ENCODE data around the gene GP2.
"Not testable (repeated sequence)": the region's sequence is repeated elsewhere in the genome, so short reads cannot be mapped to it uniquely, and the experiment has no call there.

The GP2 gene

DNA sequence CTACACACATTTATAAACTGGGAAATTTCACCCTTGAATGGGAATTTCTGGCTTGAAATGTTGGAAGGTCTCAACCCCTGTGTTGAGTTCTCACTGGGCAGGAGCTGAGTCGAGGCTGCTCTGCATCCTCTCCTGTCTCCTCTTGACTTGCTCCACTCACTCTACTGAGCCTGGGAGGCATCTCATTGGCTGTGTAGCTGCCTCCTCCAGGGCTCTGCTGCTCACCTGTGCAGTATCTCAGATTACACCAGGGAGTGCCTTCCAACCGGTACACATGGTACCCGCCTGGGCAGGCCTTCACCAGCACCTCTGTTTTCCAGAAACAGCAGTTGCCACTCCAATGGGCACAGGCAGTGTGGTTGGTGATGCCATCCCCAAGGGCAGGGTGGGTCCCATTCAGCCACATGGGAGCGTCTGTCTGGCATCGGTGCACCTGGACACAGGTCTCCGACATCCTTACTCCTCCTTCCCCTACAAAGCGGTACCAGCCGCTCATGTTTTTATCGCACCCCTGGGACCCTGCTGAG, 3.7 kb downstream of the GP2 start:
- DNase-seq: no peak

GRCh38 chr16:20322696-20323095, 4.6 kb downstream of the GP2 start:
- no peak for DNase-seq

DNA sequence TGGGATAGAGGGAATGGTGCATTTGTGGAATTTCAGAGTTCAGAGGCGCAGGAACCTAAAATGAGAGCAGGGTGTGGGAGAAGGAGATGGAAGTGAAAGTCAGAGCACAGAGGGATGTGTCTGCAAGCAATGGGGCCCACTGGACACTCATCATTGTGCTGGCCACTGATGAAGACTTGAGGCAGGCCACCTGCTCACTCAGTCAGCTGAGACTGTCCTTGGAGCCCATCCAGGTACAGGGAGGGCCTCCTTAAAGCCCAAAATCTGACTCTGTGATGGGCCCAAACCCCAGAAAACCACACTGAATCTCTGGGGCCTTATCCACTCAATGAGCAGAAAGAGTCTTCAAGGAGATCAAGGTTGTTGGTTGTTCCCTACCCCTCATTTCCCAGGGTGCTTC, 5.6 kb downstream of the GP2 start:
- DNase-seq: no peak

GRCh38 chr16:20321051-20321450, 6.3 kb downstream of the GP2 start:
- DNase-seq: not testable (repeated sequence)

DNA sequence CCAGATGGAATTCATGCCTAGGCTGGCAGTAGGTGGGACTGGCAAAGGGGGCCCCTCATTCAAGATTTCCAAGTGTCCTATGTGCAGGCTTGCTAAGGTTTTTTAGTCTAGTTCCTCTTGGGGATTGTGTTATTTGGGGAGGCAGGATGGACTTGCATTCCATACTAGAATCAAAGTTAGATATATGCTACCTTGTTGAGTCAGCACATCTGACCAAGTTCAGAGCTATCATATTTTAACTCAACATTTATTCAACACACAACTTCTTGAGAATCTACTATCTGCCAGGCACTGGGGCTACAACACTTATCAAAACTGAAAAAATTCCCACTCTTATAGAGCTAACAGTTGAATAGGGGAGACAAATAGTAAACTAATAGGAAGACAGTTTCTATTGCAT, 6.7 kb downstream of the GP2 start:
- DNase-seq: no peak

- no peak for DNase-seq
Observed at GRCh38 chr16:20320178-20320577, 7.1 kb downstream of the GP2 start.

DNA sequence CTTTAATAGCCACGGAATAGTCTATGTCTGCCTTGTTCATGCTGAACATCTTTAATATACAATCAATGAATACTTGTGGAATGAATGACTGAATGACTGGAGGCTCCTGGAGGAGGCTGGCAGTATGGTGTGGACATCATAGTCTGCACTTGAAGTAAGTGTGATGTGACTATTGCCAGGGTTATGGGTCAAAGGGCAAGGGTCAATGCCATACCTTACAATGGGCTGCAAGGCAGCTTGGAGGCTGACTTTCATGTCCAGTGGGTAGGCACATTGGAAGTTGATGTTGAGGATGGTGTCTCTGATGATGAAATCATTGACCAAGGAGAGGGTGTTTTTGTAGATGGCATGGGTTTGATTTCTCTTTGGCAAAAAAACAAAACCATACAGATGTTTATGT, 7.9 kb downstream of the GP2 start:
- DNase-seq: no peak

DNA sequence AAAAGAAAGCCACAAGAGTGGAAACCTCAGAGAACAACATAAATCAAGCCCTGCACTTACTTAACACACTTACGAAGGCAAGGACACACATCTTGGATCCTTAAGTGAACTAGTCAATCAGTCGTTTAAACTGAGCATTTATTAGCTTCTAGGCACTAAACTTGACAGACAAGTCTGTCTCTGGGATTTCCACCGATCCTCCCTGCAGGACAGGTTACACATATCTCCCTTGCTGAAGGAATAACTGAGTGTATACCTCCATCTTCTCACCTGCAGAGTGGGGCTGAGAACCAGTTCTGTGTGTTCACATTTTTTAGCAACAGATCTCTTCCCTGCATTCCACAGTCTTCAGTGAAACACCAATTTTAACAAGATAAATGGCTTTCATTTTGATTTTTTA, 8.9 kb downstream of the GP2 start:
- no peak for DNase-seq

- no peak for DNase-seq
Observed at GRCh38 chr16:20318006-20318405, 9.3 kb downstream of the GP2 start.

- no peak for DNase-seq
Observed at GRCh38 chr16:20317117-20317516, 10.2 kb downstream of the GP2 start.

- DNase-seq: no peak
Observed at GRCh38 chr16:20316715-20317114, 10.6 kb downstream of the GP2 start.

DNA sequence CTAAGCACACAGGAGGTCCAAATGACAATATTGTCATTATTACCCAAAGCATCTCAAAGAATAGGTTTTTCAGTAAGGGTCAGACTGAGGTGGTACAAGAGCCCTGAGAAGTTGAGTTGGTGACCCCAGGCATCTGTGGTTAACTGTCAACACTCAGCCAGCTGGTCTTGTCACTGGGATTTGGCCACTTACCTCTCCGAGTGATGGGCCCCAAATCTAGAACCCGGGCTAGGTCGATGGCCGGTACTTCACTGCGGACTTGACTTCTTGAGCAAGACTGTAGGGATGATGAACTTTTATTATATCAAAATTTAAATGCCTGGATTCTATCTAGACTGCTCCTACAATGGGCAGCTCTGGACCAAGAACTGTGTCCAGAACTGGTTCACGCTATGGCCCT, 11.5 kb downstream of the GP2 start:
- DNase-seq: no peak

DNA sequence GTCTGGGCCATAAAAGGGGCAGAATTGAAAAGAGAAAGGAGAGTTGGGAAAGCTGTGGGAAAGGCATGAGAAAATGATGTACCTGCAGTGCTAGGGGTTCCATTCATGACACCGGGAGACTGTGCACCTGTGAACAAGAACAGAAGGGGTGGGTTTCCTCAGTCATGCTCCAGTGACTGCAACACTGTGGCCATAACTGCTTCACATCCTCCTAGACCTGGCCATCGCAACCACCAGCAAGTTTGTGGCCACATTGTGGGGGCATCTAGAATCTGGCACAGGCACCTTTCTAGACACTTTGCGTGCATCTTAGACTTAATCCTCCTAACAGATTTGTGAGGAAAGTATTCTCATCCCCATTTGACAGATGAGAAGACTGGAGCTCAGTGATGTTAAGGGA, 12.7 kb downstream of the GP2 start:
- DNase-seq: no peak

GRCh38 chr16:20313741-20314140, 13.6 kb downstream of the GP2 start:
- DNase-seq: no peak

DNA sequence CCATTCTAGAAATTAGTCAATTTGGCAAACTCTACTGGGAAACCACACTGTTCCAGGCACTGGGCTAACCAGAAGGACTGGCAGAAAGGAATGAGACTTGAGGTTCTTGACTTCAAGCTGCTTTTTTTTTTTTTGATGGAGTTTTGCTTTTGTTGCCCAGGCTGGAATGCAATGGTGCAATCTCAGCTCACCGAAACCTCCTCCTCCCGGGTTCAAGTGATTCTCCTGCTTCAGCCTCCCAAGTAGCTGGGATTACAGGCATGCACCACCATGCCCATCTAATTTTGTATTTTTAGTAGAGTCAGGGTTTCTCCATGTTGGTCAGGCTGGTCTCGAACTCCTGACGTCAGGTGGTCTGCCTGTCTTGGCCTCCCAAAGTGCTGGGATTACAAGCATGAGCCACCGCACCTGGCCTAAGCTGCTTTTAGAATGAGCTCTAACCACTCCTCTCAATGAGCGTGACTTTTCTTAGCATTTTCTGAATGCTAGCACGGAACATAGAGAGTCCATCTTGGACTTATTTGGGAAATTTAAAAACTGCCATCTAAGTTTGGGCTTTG, 14.7 kb downstream of the GP2 start:
- not testable (repeated sequence) for DNase-seq

DNA sequence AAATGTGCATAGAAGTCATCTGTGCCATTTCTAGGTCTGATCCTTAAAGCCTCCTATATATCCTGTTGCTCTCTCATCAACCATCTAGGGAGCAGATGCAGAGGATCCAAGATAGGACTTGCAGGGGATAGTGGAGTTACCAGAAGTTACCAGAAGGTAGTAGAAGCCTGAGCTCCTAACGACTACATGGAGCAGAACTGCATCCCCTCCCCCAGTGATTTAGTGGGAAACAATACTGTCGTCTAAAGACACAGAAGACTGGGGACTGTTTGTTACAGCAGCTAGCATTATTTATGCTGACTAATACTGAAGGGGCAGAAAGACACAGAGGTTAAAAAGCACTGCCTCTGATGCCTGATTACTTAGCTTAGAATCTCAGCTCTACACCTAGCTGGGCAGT, 15.8 kb downstream of the GP2 start:
- DNase-seq: no peak

GRCh38 chr16:20310421-20311395, 16.6 kb downstream of the GP2 start:
- no peak for DNase-seq

DNA sequence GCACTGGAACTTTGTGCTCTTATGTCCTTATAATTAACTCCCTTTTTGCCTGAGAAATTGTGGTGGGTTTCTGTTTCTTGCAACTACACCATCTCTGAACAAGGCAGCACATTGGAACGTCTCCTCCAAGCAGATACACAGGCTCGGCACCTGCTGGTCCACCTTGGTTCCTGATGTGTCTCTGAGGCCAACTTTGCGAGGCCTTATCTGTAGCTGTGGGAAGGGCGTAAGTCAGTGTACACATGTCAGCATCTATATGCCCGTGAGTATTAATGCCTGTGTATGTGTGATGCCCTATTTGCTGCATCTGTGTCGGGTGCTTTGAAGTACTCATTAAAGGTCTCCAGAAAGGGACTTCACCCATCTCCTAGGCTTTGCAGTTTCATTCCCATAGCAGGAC, 17.5 kb downstream of the GP2 start:
- no peak for DNase-seq

DNA sequence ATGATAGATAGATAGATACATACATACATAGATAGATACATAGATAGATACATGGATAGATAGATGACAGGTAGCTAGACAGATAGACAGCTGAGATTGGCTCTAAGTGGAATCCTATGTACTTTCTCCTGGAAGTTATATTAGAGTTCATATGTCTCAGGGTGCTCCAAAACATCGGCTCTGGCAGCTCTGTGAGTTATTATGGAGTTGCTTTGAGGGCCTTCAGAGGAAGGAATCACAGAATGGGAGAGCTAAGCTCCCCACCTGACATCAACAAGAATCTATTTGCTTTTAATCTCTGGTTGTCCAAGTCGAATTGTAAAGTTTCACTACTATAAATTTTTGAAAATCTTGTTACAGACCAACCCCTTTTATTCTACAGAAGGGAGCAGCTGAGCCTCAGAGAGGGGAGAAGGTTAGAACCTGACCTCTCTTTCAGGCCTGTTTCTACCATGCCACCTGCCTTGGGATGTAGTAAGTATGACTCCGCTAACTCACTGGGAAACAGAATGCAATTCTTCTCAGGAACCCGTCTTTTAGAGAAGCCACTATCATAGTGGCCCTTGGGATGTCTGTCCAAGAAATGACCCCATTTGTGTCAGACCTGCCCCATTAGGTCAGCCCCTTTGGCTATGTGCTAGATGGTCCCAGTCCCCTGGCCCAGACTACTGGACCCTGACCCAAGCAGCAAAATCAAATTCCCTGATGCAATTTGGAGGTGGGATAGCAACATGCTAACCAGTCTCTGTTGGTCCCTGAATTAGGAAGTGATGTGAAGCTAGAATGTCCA, 18.3 kb downstream of the GP2 start:
- DNase-seq: no peak

GRCh38 chr16:20308266-20308665, 19.0 kb downstream of the GP2 start:
- DNase-seq: no peak

- no peak for DNase-seq
Observed at GRCh38 chr16:20307791-20308190, 19.5 kb downstream of the GP2 start.

GRCh38 chr16:20307240-20307671, 20.1 kb downstream of the GP2 start:
- DNase-seq: no peak

GRCh38 chr16:20306401-20306800, 20.9 kb downstream of the GP2 start:
- DNase-seq: no peak
